GM19099 (cell line): ENCODE results near the gene FUT9.

ENCODE experiments used
- POLR2A ChIP-seq: IDR thresholded peaks from 3 replicates; pipeline ENCODE4 v1.6.1; 2011; ENCODE audit warnings: low read depth; ENCODE audit not compliant: insufficient read length; ENCODE audit errors: extremely low read depth

Gene FUT9

DNA sequence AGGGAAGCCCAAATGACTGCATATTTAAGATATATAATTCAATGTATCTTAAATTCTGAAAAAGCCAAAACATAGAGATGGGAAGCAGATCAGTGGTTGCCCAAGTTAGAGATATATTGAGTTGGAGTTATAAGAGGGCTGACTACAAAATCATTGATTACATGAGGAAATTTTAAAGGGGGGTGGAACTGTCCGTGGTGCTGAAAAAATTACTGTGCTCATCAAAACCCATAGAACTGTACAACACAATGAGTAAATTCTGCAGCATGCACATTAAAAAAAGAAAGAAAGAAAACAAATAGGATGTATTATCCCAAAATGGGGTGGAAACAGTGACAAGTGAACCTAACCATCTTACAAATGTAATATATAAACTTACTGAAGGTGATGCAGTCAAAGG lies 100.9 kb downstream of the FUT9 start:
- no peak for TF ChIP-seq POLR2A

DNA sequence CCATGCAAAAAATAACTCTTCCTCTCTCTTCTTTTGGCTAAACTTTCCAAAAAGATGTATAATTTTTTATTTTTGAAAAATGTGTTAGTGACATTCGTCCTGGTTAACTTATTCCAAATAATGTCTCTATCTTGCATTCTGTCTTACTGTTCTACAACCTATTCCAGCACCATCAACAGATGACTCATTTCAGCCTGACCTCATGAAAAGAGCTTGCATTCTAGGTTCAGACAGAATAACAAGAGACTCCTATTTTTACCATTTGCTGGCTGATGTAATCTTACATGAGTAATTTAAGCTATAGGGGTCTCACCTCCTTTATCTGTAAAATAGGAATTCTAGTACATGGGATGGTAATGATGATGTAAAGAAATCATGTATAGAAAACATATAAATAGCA lies 109.0 kb downstream of the FUT9 start:
- TF ChIP-seq POLR2A, result no peak

DNA sequence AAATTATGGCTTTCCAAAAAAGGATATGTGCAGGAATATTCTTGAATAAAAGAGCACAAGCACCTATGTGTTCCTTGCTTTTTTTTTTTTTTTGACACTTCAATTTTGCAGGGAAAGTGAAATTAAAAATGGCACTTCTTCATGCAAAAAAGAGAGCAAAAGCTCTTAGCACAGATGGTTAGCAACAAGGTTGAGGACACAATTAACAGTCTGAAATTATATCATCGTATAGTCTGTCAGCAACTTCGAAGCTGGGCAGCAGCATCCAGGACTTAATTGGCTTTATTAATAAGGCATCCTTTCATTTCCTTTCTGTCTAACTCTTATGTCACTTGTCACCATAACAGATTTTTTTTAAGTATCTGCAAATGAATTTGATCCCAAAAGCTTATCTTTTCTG lies 122.6 kb downstream of the FUT9 start:
- TF ChIP-seq POLR2A, result no peak

DNA sequence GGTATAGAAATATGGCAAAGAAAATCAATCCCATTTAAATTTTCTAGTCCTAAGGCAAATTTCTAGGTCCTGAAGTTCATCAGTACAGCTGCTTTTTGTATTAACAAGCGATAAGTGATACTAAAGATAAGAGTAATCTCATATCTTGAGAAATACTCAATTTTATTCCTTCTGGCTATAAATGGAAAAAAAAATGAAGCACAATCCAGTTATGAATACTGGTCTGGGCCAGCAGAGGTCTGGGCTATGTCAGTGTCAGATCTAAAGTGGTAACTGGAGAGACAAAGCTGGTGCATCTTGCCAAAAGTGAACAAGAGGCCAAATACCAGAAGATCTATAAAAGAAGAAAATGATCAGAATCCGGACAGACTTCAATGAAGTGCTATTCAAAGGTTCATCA lies 126.4 kb downstream of the FUT9 start:
- no peak for TF ChIP-seq POLR2A

DNA sequence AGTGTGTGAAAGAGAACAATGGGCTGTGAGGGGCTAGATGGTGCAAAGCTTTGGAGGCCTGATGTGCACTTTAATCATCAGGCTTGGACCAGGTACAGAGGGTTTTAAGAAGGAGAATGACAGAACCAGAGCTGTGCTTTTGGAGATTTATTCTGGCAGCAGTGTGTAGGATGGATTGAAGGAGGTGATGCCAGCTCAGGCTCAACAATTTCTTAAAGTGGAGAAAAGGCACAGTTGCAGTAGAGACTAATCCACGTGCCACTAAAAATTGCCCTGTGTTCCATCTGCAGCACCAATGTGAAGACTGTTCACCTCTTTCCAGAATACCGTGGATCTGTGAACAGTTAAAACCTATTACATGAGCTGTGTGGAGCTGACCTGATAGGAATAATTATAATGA lies 134.7 kb downstream of the FUT9 start:
- TF ChIP-seq POLR2A, result no peak

DNA sequence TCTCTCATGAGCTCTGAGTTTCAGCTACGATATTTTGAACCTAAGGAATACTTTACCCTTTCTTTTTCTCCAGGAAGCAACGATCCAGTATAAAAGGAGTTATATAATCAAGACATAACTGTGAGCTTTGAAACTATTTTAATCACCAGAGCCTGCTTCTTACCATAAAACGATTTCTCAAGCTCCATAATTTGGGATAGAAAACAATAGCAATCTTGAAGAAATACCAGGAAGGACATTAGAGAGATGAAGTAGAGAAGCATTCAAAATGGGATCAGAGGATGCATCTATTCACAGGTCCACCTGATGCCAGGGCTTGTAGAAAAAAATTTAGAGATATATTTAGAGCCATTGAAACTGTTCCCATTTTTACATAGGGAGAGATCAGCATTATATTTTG lies 135.9 kb downstream of the FUT9 start:
- TF ChIP-seq POLR2A, result no peak

DNA sequence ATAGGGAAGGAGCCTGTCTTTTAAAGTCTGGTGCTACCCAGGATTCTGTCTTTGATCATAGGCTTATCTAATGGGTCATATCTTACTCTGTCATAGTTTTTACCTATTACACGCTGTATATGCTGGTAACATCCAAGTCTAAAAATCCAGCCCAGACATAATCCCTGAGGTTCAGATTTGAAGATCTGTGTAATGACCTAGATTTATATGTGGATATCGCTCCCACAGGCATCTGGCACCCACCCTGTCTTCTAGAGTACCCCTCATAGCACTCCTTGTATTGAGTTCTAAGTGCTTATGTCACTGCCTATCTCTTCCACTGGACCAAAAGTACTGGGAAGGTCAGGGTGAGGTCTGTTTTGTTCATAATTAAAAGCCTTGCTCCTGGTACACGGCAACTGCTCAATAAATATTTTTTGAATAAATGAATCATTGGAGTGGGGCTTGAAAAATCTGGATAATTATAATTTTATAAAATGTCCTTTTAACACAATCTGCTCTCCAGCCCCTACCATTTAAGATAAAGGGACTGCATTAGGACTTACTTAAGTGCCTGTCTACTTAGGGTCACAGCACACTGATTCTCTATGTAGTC lies 136.4 kb downstream of the FUT9 start:
- TF ChIP-seq POLR2A, result no peak

DNA sequence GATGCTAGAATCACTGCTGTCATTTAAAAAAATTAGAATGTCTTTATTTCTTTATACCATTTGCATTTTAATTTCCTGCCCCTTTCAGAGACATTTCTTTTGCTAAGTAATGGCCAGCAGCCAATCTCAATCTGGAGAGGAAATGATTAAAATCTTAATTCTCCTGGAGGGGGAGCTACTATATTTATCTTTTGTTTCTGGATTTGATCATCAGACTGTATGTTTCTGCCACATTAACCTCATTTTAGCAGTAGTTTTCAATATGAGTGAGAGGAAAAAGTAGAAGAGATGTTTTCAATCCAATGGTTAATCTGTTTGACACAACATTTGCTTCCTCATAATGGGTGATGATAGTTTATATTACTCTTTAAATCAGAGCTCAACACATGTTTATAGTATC lies 138.0 kb downstream of the FUT9 start:
- TF ChIP-seq POLR2A, result no peak

DNA sequence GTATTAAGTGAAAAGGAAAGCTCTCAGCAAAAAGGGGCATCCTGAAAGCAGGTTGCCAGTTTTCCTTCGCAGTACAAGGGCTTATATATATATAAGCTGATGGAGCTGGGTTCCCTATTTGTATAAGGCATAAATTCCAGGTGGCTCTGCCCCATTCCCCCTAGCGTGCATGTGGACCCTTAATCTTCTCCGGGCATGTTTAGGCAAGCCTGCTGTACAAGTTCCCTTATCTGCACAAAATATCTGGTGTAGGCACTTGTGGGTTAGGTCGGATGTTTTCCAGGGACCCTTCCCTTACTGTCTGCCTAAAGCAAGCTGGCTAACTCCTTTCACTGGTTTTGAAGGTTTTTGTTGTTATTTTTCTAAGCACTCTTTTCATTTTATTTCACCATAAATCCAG lies 140.7 kb downstream of the FUT9 start:
- TF ChIP-seq POLR2A, result no peak

DNA sequence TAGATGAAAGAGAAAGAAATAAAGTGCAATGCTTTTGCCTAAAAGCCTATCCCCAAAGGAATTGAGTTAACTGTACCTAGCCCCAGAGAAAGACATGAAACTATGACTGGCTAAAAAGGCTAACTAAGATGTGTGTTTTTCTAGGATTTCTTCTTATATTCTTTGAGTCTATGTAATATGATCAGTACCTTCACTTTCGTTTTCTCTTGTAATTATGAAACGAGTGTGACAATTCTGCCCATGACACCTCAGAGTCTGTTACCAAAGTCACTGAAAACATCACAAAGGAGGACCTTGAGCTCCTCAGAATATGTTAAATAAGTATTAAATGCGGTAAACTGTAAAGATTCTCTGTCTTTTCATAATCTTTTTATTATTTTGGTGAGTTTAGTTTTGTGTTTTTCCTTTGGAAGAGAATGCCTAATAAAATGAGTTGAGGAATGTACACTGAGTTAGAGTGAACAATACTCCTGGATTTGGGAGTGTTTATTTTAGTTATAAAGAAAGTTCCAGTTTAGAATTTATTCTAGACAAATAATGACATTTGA lies 141.3 kb downstream of the FUT9 start:
- no peak for TF ChIP-seq POLR2A

DNA sequence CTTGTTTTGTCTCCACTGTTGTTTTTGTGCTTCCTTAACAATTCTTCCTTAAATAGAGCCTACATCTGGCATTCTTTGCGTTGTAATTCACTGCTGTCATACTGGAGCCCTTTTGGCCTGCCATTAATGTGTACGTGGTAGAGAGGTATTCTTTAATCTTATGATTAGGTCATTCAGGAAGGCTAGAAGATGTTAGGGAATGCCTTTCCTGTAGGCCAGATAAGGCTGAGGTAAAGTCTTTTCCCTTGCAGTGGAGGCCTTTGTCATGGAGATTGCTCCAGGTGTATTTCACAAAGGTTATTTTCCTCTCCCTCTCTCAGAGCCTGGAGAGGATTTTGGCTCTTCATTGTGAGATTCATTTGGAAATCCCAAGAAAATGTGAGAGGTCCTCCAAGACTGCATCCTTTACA lies 146.9 kb downstream of the FUT9 start:
- TF ChIP-seq POLR2A, result no peak

DNA sequence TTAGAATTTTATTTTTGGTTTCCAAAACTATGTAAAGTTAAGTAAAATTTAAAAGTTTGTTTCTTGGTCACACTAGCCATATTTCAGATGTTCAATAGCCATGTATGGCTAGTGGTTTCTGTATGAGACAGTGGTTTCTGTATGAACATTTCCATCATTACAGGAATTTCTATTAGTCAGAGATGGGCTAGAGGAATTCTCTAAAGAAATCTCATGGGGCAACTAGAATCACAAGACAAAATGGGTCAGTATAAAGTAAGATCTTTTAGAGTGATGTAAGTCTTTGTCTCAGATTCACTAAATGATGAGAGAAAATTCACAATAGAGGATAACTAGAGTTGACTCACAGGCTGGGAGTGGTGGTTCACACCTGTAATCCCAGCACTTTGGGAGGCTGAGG lies 149.0 kb downstream of the FUT9 start:
- no peak for TF ChIP-seq POLR2A

DNA sequence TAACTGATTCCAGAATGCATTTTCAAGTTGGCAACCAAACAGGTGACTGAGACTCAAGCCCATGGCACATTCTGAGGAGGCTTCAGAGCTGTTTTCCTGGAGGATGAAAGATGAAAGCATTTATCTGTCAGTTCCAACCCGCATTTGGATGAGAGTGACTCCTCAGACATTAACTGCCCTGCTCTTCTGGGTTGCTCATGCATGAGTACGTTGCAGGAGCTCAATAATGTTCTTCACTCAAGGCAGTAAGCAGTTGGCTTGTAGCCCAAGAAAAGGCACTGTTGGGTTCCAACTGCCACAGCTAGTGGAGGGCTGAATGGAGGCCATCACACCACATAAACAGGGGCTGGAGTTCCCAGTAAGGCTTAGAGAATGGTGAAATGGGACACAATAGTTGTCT lies 155.3 kb downstream of the FUT9 start:
- no peak for TF ChIP-seq POLR2A

DNA sequence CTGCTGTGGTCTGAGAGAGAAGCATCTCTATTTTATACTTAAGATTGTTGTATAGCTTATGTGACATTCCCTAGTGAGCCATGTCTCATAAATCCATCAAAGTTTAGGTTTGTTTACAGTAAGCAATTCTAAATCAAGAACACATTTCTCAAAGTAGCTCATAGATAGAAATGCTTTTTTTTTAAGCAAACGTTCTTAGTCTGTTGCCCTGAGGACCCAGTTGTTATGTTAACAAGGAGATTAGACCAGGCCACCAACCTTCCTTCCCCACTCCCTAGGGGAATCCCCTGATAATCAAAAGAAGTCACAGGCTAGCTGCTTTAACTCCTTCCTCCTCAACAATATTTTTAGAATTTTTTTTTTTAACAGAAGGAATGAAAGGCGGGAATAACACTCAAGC lies 169.0 kb downstream of the FUT9 start:
- TF ChIP-seq POLR2A, result no peak

DNA sequence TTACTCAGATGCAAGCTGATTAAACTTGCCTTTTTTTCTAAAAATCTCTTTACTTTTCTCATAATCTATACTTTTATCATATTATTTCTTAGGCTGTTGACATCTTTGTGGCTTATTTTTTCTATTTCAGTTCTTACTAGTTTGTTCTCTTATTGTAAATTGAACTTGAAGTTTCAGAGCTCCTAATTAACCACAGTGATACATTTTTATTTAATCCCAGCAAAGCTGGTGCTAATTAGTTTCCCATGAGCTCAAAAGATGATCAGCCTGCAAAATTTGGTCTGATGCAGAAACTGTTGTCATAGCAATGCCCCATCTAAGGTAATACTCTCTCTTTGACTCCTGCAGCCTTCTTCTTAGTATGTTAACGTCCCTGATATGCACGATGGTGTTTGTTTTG lies 170.3 kb downstream of the FUT9 start:
- TF ChIP-seq POLR2A, result no peak

DNA sequence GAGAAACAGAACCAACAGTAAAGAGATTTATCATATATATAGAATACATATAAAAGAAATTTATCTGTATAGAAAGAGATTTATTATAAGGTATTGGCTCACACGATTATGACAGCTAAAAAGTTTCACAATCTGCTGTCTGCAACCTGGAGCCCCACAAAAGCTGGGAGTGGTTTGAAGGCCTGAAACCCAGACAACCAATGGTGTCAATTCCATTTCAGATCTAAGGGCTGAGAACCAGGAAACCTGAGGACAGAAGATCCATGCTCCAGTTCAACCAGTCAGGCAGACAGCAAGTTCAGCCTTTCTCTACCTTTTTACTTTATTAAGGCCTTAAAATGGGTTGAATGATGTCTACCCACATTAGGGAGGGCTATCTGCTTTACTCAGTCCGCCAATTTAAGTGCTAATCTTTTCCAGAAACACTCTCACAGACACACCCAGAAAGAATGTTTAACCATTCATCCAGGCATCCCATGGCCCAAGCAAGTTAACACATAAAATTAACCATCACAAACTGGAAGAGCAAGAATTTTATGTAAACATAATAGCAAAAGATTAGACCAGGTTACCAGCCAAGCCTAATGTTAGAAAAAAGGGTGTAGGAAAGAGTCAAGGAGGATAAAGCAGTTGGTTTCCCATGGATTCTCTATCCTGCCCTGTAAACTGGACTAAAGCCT lies 170.9 kb downstream of the FUT9 start:
- TF ChIP-seq POLR2A, result no peak

DNA sequence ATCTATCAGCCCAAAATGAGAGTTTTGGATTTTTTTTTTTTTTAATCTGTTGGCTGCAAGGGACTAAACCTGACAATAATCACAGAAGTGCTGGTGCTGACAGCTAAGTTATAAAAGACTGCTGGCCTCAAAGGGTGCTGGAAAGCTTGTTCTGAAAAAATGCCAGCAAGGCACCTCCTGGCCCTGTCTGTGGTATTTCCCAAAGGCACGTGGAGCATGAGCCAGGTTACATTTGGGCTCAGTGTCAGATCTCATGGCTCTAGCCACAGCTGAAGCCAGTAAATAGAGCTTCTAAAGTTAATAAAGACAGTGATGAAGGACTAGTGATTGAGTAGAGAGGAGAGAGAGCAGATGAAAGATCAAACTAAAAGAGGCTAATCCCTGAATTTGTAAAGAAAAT lies 178.9 kb downstream of the FUT9 start:
- no peak for TF ChIP-seq POLR2A
